Daoy (cell line): Measurements from ENCODE around the gene IARS2. TPM values are rescaled to one million over a fixed set of nuclear protein-coding genes. Genes with fewer than 3 reads are reported as not detected.
"Not testable (repeated sequence)": the region's sequence is repeated elsewhere in the genome, so short reads cannot be mapped to it uniquely, and the experiment has no call there.

Experiments
- DNase-seq: peaks from one replicate; pipeline ENCODE4 v3.0.0-alpha.2; 2015; ENCODE audit warnings: low read depth
- total RNA-seq: library from RNA; depleted of rRNA; stranded (reverse); fragments of >200 nt; shearing (Covaris generic); gene quantifications from 2 replicates; pipeline ENCODE4 v1.2.3, GENCODE V29; 2014

The IARS2 gene
- total RNA-seq, 1 experiment from 2014 or later: 89.5 TPM

- not testable (repeated sequence) for DNase-seq
Observed at GRCh38 chr1:220112600-220112999, 18.7 kb downstream of the IARS2 start.

GRCh38 chr1:220113136-220113695 is 19.3 kb downstream of the IARS2 start:
- peak; percentile 12 for DNase-seq

- DNase-seq: peak; percentile 38
Observed at GRCh38 chr1:220119043-220119512, 25.1 kb downstream of the IARS2 start.

- DNase-seq: no peak
Observed at GRCh38 chr1:220121791-220122530, 28.0 kb downstream of the IARS2 start.

GRCh38 chr1:220123066-220123465 is 29.1 kb downstream of the IARS2 start:
- DNase-seq: no peak

GRCh38 chr1:220123889-220124288 is 30.0 kb downstream of the IARS2 start:
- DNase-seq: no peak

GRCh38 chr1:220124542-220124941 is 30.6 kb downstream of the IARS2 start:
- no peak for DNase-seq

- DNase-seq: no peak
Observed at GRCh38 chr1:220127076-220127475, 33.1 kb downstream of the IARS2 start.

GRCh38 chr1:220129479-220130210 is 35.7 kb downstream of the IARS2 start:
- no peak for DNase-seq

- no peak for DNase-seq
Observed at GRCh38 chr1:220135755-220136154, 41.8 kb downstream of the IARS2 start.

GRCh38 chr1:220137019-220137786 is 43.3 kb downstream of the IARS2 start:
- DNase-seq: peak; percentile 16

- no peak for DNase-seq
Observed at GRCh38 chr1:220139966-220140365, 46.0 kb downstream of the IARS2 start.

GRCh38 chr1:220144051-220144450 is 50.1 kb downstream of the IARS2 start:
- no peak for DNase-seq

- DNase-seq: no peak
Observed at GRCh38 chr1:220149742-220150141, 55.8 kb downstream of the IARS2 start.

GRCh38 chr1:220151454-220151853 is 57.5 kb downstream of the IARS2 start:
- DNase-seq: no peak

GRCh38 chr1:220153147-220153546 is 59.2 kb downstream of the IARS2 start:
- DNase-seq: no peak

- no peak for DNase-seq
Observed at GRCh38 chr1:220156620-220157146, 62.8 kb downstream of the IARS2 start.

- DNase-seq: no peak
Observed at GRCh38 chr1:220157738-220158137, 63.8 kb downstream of the IARS2 start.

- not testable (repeated sequence) for DNase-seq
Observed at GRCh38 chr1:220158530-220158929, 64.6 kb downstream of the IARS2 start.

GRCh38 chr1:220159041-220159440 is 65.1 kb downstream of the IARS2 start:
- no peak for DNase-seq

GRCh38 chr1:220160027-220160426 is 66.1 kb downstream of the IARS2 start:
- DNase-seq: no peak

GRCh38 chr1:220164116-220164515 is 70.2 kb downstream of the IARS2 start:
- no peak for DNase-seq
